Caco-2 (cell line): Measurements from ENCODE around the gene EXTL1. TPM values are rescaled to one million over a fixed set of nuclear protein-coding genes. Genes with fewer than 3 reads are reported as not detected.
"Not testable (repeated sequence)": the region's sequence is repeated elsewhere in the genome, so short reads cannot be mapped to it uniquely, and the experiment has no call there.

Experiments
- BruUV-seq: library from RNA; stranded (reverse); fragments of 400-500 nt; replicated peaks from 2 replicates; lab custom pipeline; 2021; lab: Mats Ljungman, UMichigan
- CTCF ChIA-PET: fragments of 300-600 bp; sonication (Branson Sonifier 250); formaldehyde crosslinking; loops from one replicate; lab custom pipeline; 2022; ENCODE audit warnings: antibody characterized with exemption; lab: Charles Lee
- POLR2A ChIA-PET: fragments of 300-600 bp; sonication (Branson Sonifier 250); formaldehyde crosslinking; loops from one replicate; lab custom pipeline; 2022; ENCODE audit warnings: antibody characterized with exemption; lab: Charles Lee
- DNase-seq, 2 experiments: peaks; one replicate each; pipeline versions ENCODE4 v3.0.0 to v3.0.0-alpha.2; 2020 to 2022
- H3K27me3 ChIP-seq: replicated peaks from 2 replicates; pipeline ENCODE4 v1.6.0; 2011; ENCODE audit warnings: low read length; ENCODE audit not compliant: control insufficient read depth, insufficient read depth
- H3K36me3 ChIP-seq: 2 replicates; pipeline ENCODE4 v1.5.1; 2011; ENCODE audit warnings: low read length; ENCODE audit not compliant: control insufficient read depth, insufficient read depth
- H3K4me1 ChIP-seq: fragments of 250-450 bp; sonication (Bioruptor Pico); 2 replicates; pipeline ENCODE4 v1.5.1; 2020; ENCODE audit warnings: mild to moderate bottlenecking
- H3K4me3 ChIP-seq: 2 replicates; pipeline ENCODE4 v1.5.1; 2011; ENCODE audit warnings: low read depth, mild to moderate bottlenecking, control low read depth, low read length
- H3K9me3 ChIP-seq: fragments of 250-450 bp; sonication (Bioruptor Pico); 2 replicates; pipeline ENCODE4 v1.5.1; 2020; ENCODE audit warnings: mild to moderate bottlenecking, moderate library complexity
- H3K27ac Mint-ChIP-seq: one replicate; pipeline ENCODE4 v1.8.0; 2022; ENCODE audit warnings: mixed read lengths; ENCODE audit not compliant: unreplicated experiment
- H3K27me3 Mint-ChIP-seq: one replicate; pipeline ENCODE4 v1.8.0; 2022; ENCODE audit warnings: mixed read lengths; ENCODE audit not compliant: insufficient read depth, unreplicated experiment
- H3K36me3 Mint-ChIP-seq: one replicate; pipeline ENCODE4 v1.8.0; 2022; ENCODE audit warnings: mild to moderate bottlenecking, mixed read lengths; ENCODE audit not compliant: insufficient read depth, unreplicated experiment
- H3K4me1 Mint-ChIP-seq: one replicate; pipeline ENCODE4 v1.8.0; 2022; ENCODE audit warnings: low read depth, mixed read lengths; ENCODE audit not compliant: unreplicated experiment
- H3K4me3 Mint-ChIP-seq: one replicate; pipeline ENCODE4 v1.8.0; 2022; ENCODE audit warnings: mild to moderate bottlenecking, moderate library complexity, mixed read lengths; ENCODE audit not compliant: unreplicated experiment
- H3K9me3 Mint-ChIP-seq: one replicate; pipeline ENCODE4 v1.8.0; 2022; ENCODE audit warnings: mixed read lengths; ENCODE audit not compliant: unreplicated experiment
- CTCF ChIP-seq, 2 experiments: fragments of 200-600 bp in 1 of 2; IDR thresholded peaks; 1 replicate in 1 of 2; 2 replicates in 1 of 2; pipeline versions ENCODE4 v1.5.1 to v1.8.0; 2011 to 2022; ENCODE audit warnings: antibody characterized with exemption in 1 of 2, control low read depth in 1 of 2, inconsistent platforms in 1 of 2, low read depth in 1 of 2, low read length in 1 of 2, mild to moderate bottlenecking in 1 of 2, moderate library complexity in 1 of 2; ENCODE audit not compliant: insufficient read depth in 1 of 2, severe bottlenecking in 1 of 2, unreplicated experiment in 1 of 2
- intact Hi-C: fragments of 100-400 bp; cut with micrococcal nuclease; formaldehyde crosslinking; loops from one replicate; pipeline ENCODE4 v1.10.0; 2022; ENCODE audit not compliant: unreplicated experiment
- total RNA-seq: library from RNA; stranded (reverse); gene quantifications from 2 replicates; pipeline ENCODE4 v1.2.3, GENCODE V29; 2022

The EXTL1 gene
- total RNA-seq, 1 experiment from 2014 or later: 0.34 TPM

- no peak overlapping the region for H3K4me3 ChIP-seq
- H3K9me3 ChIP-seq: no peaks in the 10 kb centered on the region
- no peaks in the 10 kb centered on the region for H3K4me1 Mint-ChIP-seq
- no peaks in the 10 kb centered on the region for H3K9me3 Mint-ChIP-seq
- no peak overlapping the region for H3K27ac Mint-ChIP-seq
- no peak for TF ChIP-seq CTCF (IDR thresholded peaks at IDR 0.05; ENCODE audit: insufficient read depth in 1 of 2, low read depth in 1 of 2, low read length in 1 of 2, severe bottlenecking in 1 of 2, unreplicated experiment in 1 of 2)
- H3K36me3 ChIP-seq: no peaks in the 10 kb centered on the region
- H3K27me3 ChIP-seq: no peaks in the 10 kb centered on the region
- ChIA-PET POLR2A (no interaction called here), CTCF (no interaction called here)
- peaks cover 24% of the 10 kb centered on the region for H3K36me3 Mint-ChIP-seq
- H3K27me3 Mint-ChIP-seq: no peaks in the 10 kb centered on the region
- no peak for DNase-seq
- BruUV-seq: no TSS peak
- intact Hi-C loops: no loop called here
- H3K4me3 Mint-ChIP-seq: no peak overlapping the region
- H3K4me1 ChIP-seq: no peaks in the 10 kb centered on the region
These were observed 36.4 kb upstream of the EXTL1 start for GRCh38 chr1:25985171-25985570.

DNA sequence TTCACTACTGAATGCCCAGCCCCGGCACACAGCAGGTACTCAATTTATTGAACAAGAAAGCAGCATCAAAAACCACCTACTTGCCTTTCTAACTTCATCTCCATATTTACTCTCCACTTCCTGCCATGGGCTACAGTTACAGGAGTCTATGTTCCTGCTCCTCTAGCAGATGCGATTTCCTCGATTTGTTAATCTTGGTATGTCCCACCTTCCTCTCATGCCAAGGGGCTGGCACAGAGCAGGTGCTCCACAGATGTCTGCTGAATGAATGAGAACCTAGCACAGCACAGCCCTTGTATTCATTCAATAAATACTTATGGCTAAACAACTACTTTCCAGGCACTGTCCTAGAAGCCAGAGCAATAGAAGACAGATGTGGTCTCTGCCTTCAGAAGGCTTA, 35.9 kb upstream of the EXTL1 start:
- intact Hi-C loops: no loop called here
- DNase-seq: no peak
- TF ChIP-seq CTCF (IDR thresholded peaks at IDR 0.05; ENCODE audit: insufficient read depth in 1 of 2, low read depth in 1 of 2, low read length in 1 of 2, severe bottlenecking in 1 of 2, unreplicated experiment in 1 of 2): no peak
- no peak overlapping the region for H3K27ac Mint-ChIP-seq
- no peaks in the 10 kb centered on the region for H3K4me1 ChIP-seq
- H3K9me3 Mint-ChIP-seq: no peaks in the 10 kb centered on the region
- H3K36me3 ChIP-seq: no peaks in the 10 kb centered on the region
- no peaks in the 10 kb centered on the region for H3K27me3 Mint-ChIP-seq
- no peaks in the 10 kb centered on the region for H3K27me3 ChIP-seq
- H3K36me3 Mint-ChIP-seq: peaks cover 24% of the 10 kb centered on the region
- no TSS peak for BruUV-seq
- no peaks in the 10 kb centered on the region for H3K4me1 Mint-ChIP-seq
- H3K4me3 Mint-ChIP-seq: no peak overlapping the region
- ChIA-PET POLR2A (no interaction called here), CTCF (no interaction called here)
- no peaks in the 10 kb centered on the region for H3K9me3 ChIP-seq
- H3K4me3 ChIP-seq: no peak overlapping the region

- H3K4me1 Mint-ChIP-seq, BruUV-seq, H3K4me1 ChIP-seq, H3K27ac Mint-ChIP-seq, DNase-seq, POLR2A ChIA-PET, intact Hi-C loops, H3K4me3 ChIP-seq, H3K27me3 ChIP-seq, H3K9me3 Mint-ChIP-seq, H3K9me3 ChIP-seq, H3K27me3 Mint-ChIP-seq, H3K4me3 Mint-ChIP-seq, H3K36me3 ChIP-seq: not testable (repeated sequence)
- CTCF ChIA-PET: interaction anchor here (0.6 kb wide), 1 partner anchor 428 kb away, joined by 3 read pairs; no protein-coding TSS in a partner anchor
- peaks cover 22% of the 10 kb centered on the region for H3K36me3 Mint-ChIP-seq
These were observed 34.8 kb upstream of the EXTL1 start for GRCh38 chr1:25986773-25987172.
